OCI-M2 (cell line): ENCODE results near the gene FAS.

Experiments used
- DNase-seq: peaks from one replicate; lab custom pipeline; 2025; ENCODE audit not compliant: unreplicated experiment; lab: John Stamatoyannopoulos, UW

Gene FAS

DNA sequence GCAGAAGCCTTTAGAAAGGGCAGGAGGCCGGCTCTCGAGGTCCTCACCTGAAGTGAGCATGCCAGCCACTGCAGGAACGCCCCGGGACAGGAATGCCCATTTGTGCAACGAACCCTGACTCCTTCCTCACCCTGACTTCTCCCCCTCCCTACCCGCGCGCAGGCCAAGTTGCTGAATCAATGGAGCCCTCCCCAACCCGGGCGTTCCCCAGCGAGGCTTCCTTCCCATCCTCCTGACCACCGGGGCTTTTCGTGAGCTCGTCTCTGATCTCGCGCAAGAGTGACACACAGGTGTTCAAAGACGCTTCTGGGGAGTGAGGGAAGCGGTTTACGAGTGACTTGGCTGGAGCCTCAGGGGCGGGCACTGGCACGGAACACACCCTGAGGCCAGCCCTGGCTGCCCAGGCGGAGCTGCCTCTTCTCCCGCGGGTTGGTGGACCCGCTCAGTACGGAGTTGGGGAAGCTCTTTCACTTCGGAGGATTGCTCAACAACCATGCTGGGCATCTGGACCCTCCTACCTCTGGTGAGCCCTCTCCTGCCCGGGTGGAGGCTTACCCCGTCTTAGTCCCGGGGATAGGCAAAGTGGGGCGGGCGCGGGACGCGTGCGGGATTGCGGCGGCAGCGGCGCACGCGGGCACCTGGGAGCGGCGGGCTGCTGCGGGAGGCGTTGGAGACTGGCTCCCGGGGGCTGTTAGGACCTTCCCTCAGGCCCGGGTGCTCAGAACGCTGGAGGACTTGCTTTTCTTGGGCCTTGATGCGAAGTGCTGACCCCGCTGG is at the start of gene FAS:
Gene FAS, plus strand, starts transcription at position 415 of the 777 bp plus-strand sequence. Its CDS starts 79 bp downstream, at position 494.
- DNase-seq, result no peak

GRCh38 chr10:88941026-88941425 is 49.6 kb upstream of the FAS start:
- no peak for DNase-seq

DNA sequence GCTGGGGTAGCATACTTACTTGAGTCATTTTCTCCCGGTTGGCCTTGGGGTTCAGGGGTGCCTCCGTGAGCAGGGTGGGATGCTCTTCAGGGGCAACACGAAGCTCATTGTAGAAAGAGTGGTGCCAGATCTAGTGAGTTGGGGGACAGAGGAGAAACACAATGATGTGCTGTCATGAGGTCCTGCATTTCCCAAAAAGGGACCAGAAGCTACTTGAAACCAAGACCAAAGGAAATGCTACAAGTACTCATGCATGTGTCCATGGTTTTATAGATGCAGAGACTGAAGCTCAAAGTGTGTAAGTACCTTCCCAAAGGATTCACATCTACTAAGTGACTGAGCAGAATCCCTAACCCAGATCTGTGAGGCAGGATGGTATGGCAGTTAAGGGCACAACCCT is 46.8 kb upstream of the FAS start:
- DNase-seq, result no peak

- no peak for DNase-seq
Measured at GRCh38 chr10:88944813-88945212, 45.8 kb upstream of the FAS start.

DNA sequence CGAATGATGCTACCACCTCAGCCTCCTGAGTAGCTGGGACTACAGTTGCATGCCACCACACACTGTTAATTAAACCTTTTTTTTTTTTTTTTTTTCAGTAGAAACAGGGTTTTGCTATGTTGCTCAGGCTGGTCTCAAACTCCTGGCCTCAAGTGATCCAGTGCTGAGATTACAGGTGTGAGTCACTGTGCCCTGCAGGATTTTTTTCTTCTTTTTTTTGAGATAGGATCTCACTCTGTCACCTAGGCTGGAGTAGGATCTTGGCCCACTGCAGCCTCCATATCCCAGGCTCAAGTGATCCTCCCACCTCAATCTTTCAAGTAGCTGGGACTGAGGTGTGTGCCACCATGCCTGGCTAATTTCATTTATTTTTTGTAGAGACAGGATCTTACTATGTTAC is 44.4 kb upstream of the FAS start:
- DNase-seq, result no peak

DNA sequence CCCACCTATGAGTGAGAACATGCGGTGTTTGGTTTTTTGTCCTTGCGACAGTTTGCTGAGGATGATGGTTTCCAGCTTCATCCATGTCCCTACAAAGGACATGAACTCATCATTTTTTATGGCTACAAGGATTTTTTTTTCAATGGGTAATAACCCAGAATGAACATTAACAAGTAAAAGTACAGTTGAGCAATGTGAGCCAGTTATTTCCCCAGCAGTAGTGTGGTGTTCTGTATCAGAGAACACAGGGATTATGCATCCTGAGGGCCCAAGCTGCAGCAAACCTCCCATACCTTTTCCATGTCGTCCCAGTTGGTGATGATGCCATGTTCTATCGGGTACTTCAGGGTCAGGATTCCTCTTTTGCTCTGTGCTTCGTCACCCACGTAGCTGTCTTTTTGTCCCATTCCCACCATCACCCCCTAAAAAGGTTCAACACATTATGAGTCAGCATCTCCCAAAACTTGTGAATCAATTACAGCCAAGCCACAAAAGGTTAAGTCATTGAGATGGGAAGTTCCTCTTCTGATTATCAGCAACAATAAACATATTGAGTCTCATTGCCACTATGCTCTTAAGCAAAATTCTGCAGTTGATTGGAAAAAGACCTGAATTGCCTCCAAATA is 43.5 kb upstream of the FAS start:
- no peak for DNase-seq

DNA sequence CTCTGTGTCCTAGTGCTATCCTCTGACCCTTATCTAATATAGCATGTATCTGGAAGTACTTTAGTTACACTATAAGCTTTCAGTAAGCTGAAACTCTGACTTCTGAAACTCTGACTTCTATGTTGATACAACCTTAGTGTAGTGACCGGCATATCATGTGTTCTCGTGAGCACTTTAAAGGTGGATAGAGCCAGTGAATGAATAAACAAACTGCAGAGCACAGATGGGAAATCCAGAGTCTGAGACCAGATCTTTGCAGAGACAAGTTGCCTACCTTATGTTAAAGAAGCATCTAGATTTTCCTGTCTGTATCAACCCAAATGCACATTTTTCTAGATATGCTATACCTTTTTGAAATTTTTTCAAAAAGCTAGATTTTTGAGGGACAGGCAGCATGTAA is 41.5 kb upstream of the FAS start:
- DNase-seq, result no peak

- DNase-seq, result no peak
Measured at GRCh38 chr10:88949912-88950837, 40.4 kb upstream of the FAS start.

- no peak for DNase-seq
Measured at GRCh38 chr10:88952647-88953111, 37.9 kb upstream of the FAS start, which contains the start of gene ACTA2. Gene ACTA2 (minus strand): TSS chr10:88952773. CDS start chr10:88948930, 3,843 bp downstream.

GRCh38 chr10:88953662-88954061 is 36.9 kb upstream of the FAS start:
- no peak for DNase-seq

GRCh38 chr10:88954458-88955083 is 36.0 kb upstream of the FAS start:
- no peak for DNase-seq

GRCh38 chr10:88957381-88957780 is 33.2 kb upstream of the FAS start:
- no peak for DNase-seq

DNA sequence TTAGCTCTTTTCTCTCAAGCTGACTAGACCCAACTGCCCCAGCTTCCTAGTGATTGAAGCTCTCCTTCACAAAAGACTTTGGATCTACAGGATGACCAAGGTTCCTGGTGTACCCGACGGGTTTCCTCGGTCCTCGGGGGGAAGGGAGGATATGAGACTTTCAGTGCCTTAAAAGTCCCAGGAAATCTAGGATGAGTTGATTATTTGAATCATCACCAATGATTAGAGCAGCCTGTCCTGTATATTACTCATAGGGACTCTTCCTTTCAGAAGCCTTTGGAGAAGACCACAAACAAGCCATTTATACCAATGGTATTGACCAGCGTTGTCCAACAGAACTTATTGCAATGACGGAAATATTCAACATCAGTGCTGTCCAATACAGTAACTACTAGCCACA is 31.9 kb upstream of the FAS start:
- no peak for DNase-seq

DNA sequence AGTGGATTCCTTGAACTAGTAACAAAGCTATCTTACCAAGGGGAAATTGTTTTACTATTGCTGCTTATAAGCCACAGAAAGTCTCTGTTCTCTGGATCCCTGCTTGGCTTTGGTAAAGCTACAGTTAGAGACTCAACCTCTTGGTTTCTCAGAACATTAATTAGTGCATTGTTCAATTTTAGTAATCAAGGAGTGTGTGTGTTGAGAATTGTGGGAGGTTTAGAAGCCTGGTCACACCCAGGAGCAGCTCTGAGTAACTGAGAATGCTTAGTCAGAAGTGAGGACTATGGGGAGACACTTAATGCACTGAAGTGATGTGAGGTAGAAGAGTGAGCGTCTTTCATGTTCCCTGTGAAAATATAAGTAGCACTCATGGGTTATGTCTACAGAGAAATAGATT is 29.8 kb upstream of the FAS start:
- DNase-seq, result no peak

- DNase-seq, result no peak
Measured at GRCh38 chr10:88961266-88961665, 29.3 kb upstream of the FAS start.

DNA sequence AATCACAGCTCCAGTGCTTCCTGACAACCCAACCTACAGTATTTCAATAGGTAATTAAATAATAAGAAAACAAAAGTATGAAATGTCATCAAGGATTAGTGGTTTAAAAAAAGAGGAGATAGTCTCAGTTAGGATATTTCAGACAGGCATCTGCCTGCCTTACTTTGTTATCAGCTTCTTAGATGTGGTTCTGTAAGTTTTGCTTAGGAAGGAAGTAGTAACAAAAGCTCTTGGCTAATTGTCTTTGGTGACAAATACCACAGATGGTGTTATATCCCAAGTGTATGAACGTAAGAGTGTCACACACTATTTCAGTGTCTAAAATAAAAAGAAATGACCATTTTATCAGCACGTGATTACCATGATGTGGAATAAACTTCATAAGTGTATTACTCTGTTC is 28.3 kb upstream of the FAS start:
- DNase-seq, result no peak

- DNase-seq, result no peak
Measured at GRCh38 chr10:88963318-88963717, 27.3 kb upstream of the FAS start.

- no peak for DNase-seq
Measured at GRCh38 chr10:88964360-88964759, 26.2 kb upstream of the FAS start.

DNA sequence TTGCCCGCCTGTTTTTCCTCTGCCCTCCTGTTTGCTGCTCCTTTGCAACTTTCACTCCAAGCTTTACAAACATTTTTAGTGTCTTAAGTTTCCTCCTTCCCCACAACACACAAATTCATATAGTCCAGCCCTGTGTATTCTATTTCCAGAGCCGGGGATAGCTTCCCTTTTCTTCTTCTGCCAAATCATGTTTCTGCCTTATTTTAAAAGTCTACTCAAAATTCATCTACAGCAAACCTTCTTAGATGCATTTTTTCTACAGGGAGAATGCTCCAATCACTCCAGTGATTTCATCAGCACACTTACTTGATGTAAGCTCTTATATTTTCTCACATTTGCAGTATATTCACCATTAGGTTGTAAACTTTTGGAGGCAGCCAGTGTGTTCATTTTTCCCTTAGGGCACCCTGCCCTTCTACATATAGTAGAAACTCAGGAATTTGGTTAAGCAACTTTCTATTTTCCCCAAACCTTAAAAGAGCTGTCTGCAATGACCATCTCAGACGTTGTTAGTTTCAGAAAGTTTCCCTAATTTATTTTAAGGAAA is 25.7 kb upstream of the FAS start:
- no peak for DNase-seq

GRCh38 chr10:88966797-88967196 is 23.8 kb upstream of the FAS start:
- no peak for DNase-seq

DNA sequence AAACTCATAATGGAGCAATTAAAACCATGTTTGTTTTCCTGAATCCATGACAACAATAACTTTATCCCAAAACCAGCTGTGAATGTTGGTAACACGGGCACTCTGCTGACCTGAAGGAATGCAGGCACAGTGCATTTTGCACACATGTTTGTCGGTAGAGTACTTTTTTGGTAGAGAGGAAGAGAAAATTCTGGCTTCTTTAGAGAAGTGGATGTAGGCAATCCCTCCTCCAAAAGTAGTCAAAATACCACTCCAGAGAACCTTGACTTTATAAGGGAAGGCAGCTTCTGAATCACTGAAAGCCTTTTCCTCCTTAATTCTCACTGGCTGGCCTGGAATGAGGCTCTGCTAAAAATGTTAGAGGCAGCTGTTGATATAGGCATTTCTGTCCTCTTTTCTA is 22.2 kb upstream of the FAS start:
- no peak for DNase-seq
